ENCODE results near the gene WDR49. TPM values are rescaled to one million over a fixed set of nuclear protein-coding genes. Genes with fewer than 3 reads are reported as not detected.

Gene WDR49
- total RNA-seq, 2 experiments from 2014 or later: 0.42 to 1.1 TPM

DNA sequence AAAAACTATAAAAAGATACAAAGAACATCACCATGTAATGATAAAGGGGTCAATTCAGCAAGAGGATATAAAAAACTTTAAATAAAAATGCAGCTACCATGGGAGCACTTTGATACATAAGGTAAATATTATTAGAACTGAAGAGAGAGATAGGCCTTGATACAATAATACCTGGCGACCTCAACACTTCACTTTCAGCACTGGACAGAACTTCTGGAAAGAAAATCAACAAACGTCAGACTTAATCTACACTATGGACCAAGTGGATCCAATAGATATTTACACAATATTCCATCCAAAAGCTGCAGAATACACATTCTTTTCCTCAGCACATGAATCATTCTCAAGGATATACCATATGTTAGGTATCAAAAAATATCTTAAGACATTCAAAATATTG, 42.0 kb downstream of the WDR49 start:
- H3K9me3 ChIP-seq (ENCODE audit: control insufficient read depth in 1 of 2, insufficient read depth in 1 of 2, low read length in 2 of 2): no peaks in the 10 kb centered on the region
- Mint-ChIP-seq H3K27ac (no peak overlapping the region), H3K4me3 (no peak overlapping the region), H3K4me1 (ENCODE audit: low read depth) (no peaks in the 10 kb centered on the region), H3K36me3 (ENCODE audit: low read depth) (no peaks in the 10 kb centered on the region), H3K9me3 (no peaks in the 10 kb centered on the region), H3K27me3 (peaks cover 9% of the 10 kb centered on the region)
- ChIA-PET POLR2A (no interaction called here), CTCF (no interaction called here)
- intact Hi-C loops (cut with DNase I, micrococcal nuclease): no loop called here
- no peaks in the 10 kb centered on the region for H3K27me3 ChIP-seq (ENCODE audit: control insufficient read depth in 1 of 2, insufficient read depth in 2 of 2, low read length in 2 of 2)
- ATAC-seq (ENCODE audit: poor library complexity) (no peak), DNase-seq (no peak)
- H3K36me3 ChIP-seq (ENCODE audit: insufficient read depth, low read length): no peaks in the 10 kb centered on the region
- no peak overlapping the region for H3K27ac ChIP-seq (ENCODE audit: low read depth in 1 of 2, low read length in 2 of 2)
- TF ChIP-seq, protein P1, sequence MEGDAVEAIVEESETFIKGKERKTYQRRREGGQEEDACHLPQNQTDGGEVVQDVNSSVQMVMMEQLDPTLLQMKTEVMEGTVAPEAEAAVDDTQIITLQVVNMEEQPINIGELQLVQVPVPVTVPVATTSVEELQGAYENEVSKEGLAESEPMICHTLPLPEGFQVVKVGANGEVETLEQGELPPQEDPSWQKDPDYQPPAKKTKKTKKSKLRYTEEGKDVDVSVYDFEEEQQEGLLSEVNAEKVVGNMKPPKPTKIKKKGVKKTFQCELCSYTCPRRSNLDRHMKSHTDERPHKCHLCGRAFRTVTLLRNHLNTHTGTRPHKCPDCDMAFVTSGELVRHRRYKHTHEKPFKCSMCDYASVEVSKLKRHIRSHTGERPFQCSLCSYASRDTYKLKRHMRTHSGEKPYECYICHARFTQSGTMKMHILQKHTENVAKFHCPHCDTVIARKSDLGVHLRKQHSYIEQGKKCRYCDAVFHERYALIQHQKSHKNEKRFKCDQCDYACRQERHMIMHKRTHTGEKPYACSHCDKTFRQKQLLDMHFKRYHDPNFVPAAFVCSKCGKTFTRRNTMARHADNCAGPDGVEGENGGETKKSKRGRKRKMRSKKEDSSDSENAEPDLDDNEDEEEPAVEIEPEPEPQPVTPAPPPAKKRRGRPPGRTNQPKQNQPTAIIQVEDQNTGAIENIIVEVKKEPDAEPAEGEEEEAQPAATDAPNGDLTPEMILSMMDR (IDR thresholded peaks at IDR 0.05): no peak
- no peaks in the 10 kb centered on the region for H3K4me1 ChIP-seq (ENCODE audit: insufficient read depth, low read length)
- no peak overlapping the region for H3K4me3 ChIP-seq (ENCODE audit: low read length)

DNA sequence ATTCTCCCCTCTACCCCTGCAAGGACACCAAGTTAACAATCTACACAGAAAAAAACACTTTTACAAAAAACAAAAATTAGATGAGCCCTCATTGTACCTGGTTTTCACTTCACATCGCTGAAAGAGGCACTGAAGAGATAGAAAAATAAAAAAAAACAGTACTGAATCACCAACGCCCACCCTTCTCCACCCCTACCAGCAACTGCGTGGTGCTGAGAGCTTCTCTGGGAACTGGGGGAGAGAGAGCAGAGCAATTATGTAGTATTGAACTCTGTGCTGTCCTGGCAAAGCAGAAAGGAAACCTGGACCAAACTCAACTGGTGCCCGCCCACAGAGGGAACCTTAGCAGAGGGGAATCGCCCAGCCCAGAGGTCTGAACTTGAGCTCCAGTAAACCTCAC, 44.6 kb downstream of the WDR49 start:
- POLR2A ChIA-PET: no interaction called here
- peaks cover 15% of the 10 kb centered on the region for H3K27me3 Mint-ChIP-seq
- CTCF ChIA-PET: no interaction called here

DNA sequence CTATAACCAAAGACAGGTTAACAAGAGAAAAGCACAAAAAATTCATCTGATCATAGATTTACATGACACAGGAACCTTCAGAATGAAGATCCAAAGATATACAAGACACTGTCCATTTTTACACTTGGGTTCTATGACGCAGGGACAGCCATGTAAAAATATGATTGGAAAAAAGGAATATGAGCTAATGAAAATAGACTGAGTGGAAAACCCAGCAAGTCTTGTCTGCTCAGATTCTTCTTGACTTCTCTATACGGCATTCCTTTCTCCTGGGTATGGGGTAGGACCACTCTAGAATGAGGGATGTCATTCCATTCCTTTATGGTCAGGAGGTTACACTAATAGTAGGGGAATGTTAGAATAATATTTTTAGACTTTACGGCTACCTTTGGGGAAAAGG, 46.9 kb downstream of the WDR49 start:
- intact Hi-C loops (cut with DNase I, micrococcal nuclease): no loop called here
- Mint-ChIP-seq H3K27me3 (peaks cover 15% of the 10 kb centered on the region), H3K4me3 (no peak overlapping the region), H3K9me3 (no peaks in the 10 kb centered on the region), H3K27ac (no peak overlapping the region), H3K36me3 (ENCODE audit: low read depth) (no peaks in the 10 kb centered on the region), H3K4me1 (ENCODE audit: low read depth) (no peaks in the 10 kb centered on the region)
- TF ChIP-seq, protein P1 (IDR thresholded peaks at IDR 0.05): no peak
- CTCF ChIA-PET: no interaction called here
- no peak overlapping the region for H3K4me3 ChIP-seq (ENCODE audit: low read length)
- ATAC-seq (ENCODE audit: poor library complexity) (no peak), DNase-seq (no peak)
- no peaks in the 10 kb centered on the region for H3K27me3 ChIP-seq (ENCODE audit: control insufficient read depth in 1 of 2, insufficient read depth in 2 of 2, low read length in 2 of 2)
- H3K4me1 ChIP-seq (ENCODE audit: insufficient read depth, low read length): no peaks in the 10 kb centered on the region
- no peaks in the 10 kb centered on the region for H3K36me3 ChIP-seq (ENCODE audit: insufficient read depth, low read length)
- no peak overlapping the region for H3K27ac ChIP-seq (ENCODE audit: low read depth in 1 of 2, low read length in 2 of 2)
- H3K9me3 ChIP-seq (ENCODE audit: control insufficient read depth in 1 of 2, insufficient read depth in 1 of 2, low read length in 2 of 2): no peaks in the 10 kb centered on the region
- POLR2A ChIA-PET: no interaction called here

More for the DNA sequence above, 44.6 kb downstream of the WDR49 start:
- Mint-ChIP-seq H3K27ac (no peak overlapping the region), H3K36me3 (ENCODE audit: low read depth) (no peaks in the 10 kb centered on the region), H3K4me3 (no peak overlapping the region), H3K4me1 (ENCODE audit: low read depth) (no peaks in the 10 kb centered on the region), H3K9me3 (no peaks in the 10 kb centered on the region)
- no peak for DNase-seq
- TF ChIP-seq, protein P1 (IDR thresholded peaks at IDR 0.05): no peak
- no peak overlapping the region for H3K27ac ChIP-seq (ENCODE audit: low read depth in 1 of 2, low read length in 2 of 2)
- no peak overlapping the region for H3K4me3 ChIP-seq (ENCODE audit: low read length)
- H3K4me1 ChIP-seq (ENCODE audit: insufficient read depth, low read length): no peaks in the 10 kb centered on the region
- H3K36me3 ChIP-seq (ENCODE audit: insufficient read depth, low read length): no peaks in the 10 kb centered on the region
- intact Hi-C loops (cut with DNase I, micrococcal nuclease): no loop called here
- H3K9me3 ChIP-seq (ENCODE audit: control insufficient read depth in 1 of 2, insufficient read depth in 1 of 2, low read length in 2 of 2): no peaks in the 10 kb centered on the region
- ATAC-seq (ENCODE audit: poor library complexity): no peak
- no peaks in the 10 kb centered on the region for H3K27me3 ChIP-seq (ENCODE audit: control insufficient read depth in 1 of 2, insufficient read depth in 2 of 2, low read length in 2 of 2)
